Breast epithelium (tissue), 3 donors: ENCODE measurements around the gene FAHD2B. TPM values are rescaled to one million over a fixed set of nuclear protein-coding genes. Genes with fewer than 3 reads are reported as not detected.

Experiments
- total RNA-seq, 3 donors: library from RNA; depleted of rRNA; stranded (reverse); fragments of >200 nt; gene quantifications; one replicate each; pipeline ENCODE4 v1.1.0, GENCODE V29; 2016

FAHD2B gene
- total RNA-seq, 3 donors from 2014 or later: 14.0 to 17.7 (median 15.2) TPM

Other genes with a start within 250 kb of the FAHD2B start
- 10 to 100 TPM in 1 of 3 donors, 1 to 10 TPM in 2; 8.8 to 15.8 (median 9.2) TPM for gene ANKRD39, start 236.9 kb downstream of the FAHD2B start, total RNA-seq
- 10 to 100 TPM; 17.9 to 37.3 (median 31.5) TPM for gene SEMA4C, start 224.8 kb downstream of the FAHD2B start, total RNA-seq
- gene FAM178B, start 108.3 kb downstream of the FAHD2B start, total RNA-seq: 1 to 10 TPM in 1 of 3 donors, not detected in 2; 1.3 TPM
- 10 to 100 TPM; 37.0 to 64.7 (median 44.6) TPM for gene ANKRD36, start 18.3 kb upstream of the FAHD2B start, total RNA-seq